ENCODE measurements around the gene SLC22A2. TPM values are rescaled to one million over a fixed set of nuclear protein-coding genes. Genes with fewer than 3 reads are reported as not detected.

SLC22A2 gene
- total RNA-seq, 6 experiments from 2014 or later, result not detected

DNA sequence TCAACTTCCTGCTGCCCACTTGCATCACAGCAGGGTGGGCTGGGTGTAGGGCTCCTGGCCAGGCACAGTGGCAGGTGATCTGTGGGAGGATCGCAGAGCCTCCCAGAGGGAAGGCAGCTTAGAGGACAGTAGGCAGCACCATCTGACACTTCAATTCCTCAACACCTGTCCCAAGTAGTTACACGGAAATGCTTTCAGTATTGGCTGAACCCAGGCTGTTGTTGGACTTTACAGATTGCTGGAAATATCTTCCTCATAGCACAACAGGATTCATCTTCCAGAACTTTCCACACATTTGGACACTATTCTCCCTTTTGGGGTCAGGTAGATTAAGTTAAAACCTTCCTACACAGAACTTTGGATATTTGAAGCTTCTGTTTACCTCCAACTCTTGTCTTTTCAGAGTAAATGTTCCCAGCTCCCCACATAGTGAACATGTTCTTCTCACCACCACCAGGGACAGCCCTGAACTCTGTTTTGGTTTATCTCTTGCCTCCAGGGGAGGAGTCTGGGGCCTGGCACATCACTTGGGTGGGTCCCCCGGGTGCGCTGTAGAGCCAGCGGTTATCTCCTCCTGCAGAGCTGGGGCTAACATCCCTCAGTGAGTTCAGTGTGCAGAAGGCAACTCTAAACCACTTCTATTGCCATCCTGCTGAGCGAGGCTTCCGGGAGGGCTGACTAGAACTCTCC lies 3.5 kb upstream of the SLC22A2 start:
- ATAC-seq, result peak in 1 of 4 donors; percentile 28
- WGBS (ENCODE audit: insufficient coverage, low coverage, low lambda C conversion rate, missing lambda C conversion rate), result 95% methylated on average over 4 of the region's 7 CpGs

DNA sequence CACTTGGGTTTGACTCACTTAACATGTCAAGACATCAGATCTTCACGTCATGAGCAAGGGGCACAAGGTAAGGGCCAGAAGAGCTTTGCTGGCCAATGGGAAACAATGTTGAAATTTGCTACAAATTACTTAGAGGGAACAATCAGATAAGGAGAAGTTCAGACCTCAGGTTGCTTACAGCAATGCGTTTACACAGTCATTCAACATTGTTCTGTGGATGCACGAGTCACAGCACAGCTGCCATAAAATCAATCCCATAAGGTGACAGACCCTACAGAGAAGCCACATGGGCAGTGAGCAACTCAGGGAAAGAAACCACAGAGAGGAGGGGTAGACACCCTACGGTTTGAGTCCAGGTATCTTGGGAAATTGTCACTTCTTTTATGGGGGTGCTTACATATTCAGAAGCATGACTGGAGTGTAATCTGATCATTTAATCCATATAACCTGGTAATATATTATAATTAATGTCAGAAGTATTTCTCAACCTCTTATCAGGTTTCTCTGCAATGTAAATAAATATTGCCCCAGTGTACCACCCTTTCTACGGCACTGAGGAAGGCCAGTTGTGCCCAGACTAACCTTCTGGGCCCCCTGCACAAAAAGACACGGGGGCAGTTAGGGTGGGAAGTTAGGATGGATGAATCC lies 2.3 kb upstream of the SLC22A2 start:
- no peaks in the 10 kb centered on the region for H3K9me3 ChIP-seq
- peaks cover 0 to 4% (median 0%) of the 10 kb centered on the region in 4 donors for H3K4me1 ChIP-seq
- intact Hi-C loops (cut with DNase I), result no loop called here
- H3K4me3 ChIP-seq, result no peak overlapping the region
- DNase-seq, result no peak
- no peak for TF ChIP-seq POLR2A (IDR thresholded peaks at IDR 0.05)
- TF ChIP-seq, protein P1, sequence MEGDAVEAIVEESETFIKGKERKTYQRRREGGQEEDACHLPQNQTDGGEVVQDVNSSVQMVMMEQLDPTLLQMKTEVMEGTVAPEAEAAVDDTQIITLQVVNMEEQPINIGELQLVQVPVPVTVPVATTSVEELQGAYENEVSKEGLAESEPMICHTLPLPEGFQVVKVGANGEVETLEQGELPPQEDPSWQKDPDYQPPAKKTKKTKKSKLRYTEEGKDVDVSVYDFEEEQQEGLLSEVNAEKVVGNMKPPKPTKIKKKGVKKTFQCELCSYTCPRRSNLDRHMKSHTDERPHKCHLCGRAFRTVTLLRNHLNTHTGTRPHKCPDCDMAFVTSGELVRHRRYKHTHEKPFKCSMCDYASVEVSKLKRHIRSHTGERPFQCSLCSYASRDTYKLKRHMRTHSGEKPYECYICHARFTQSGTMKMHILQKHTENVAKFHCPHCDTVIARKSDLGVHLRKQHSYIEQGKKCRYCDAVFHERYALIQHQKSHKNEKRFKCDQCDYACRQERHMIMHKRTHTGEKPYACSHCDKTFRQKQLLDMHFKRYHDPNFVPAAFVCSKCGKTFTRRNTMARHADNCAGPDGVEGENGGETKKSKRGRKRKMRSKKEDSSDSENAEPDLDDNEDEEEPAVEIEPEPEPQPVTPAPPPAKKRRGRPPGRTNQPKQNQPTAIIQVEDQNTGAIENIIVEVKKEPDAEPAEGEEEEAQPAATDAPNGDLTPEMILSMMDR (IDR thresholded peaks at IDR 0.05), result no peak
- H3K27ac ChIP-seq, result no peak overlapping the region
- no peaks in the 10 kb centered on the region for H3K36me3 ChIP-seq
- peak in 2 of 4 donors; percentile 13 to 56 for ATAC-seq
- WGBS (ENCODE audit: insufficient coverage, low coverage, low lambda C conversion rate, missing lambda C conversion rate), result 43% methylated on average over 6 of the region's 6 CpGs
- no peaks in the 10 kb centered on the region for H3K27me3 ChIP-seq

More for the DNA sequence above, 3.5 kb upstream of the SLC22A2 start:
- H3K27ac ChIP-seq, result no peak overlapping the region
- intact Hi-C loops (cut with DNase I), result no loop called here
- DNase-seq, result no peak
- peaks cover 0 to 4% (median 0%) of the 10 kb centered on the region in 4 donors for H3K4me1 ChIP-seq
- H3K27me3 ChIP-seq, result no peaks in the 10 kb centered on the region
- H3K4me3 ChIP-seq, result no peak overlapping the region
- no peaks in the 10 kb centered on the region for H3K9me3 ChIP-seq
- no peaks in the 10 kb centered on the region for H3K36me3 ChIP-seq
- TF ChIP-seq POLR2A (IDR thresholded peaks at IDR 0.05), result no peak
- TF ChIP-seq, protein P1 (IDR thresholded peaks at IDR 0.05), result no peak

GRCh38 chr6:160260367-160260766 lies 1.7 kb upstream of the SLC22A2 start:
- intact Hi-C loops (cut with DNase I), result no loop called here
- no peak overlapping the region for H3K4me3 ChIP-seq
- H3K4me1 ChIP-seq, result peaks cover 0 to 4% (median 0%) of the 10 kb centered on the region in 4 donors
- no peaks in the 10 kb centered on the region for H3K27me3 ChIP-seq
- ATAC-seq (no peak), DNase-seq (no peak)
- no peaks in the 10 kb centered on the region for H3K9me3 ChIP-seq
- WGBS (ENCODE audit: insufficient coverage, low coverage, low lambda C conversion rate, missing lambda C conversion rate), result 78% methylated on average over 14 of the region's 14 CpGs
- no peaks in the 10 kb centered on the region for H3K36me3 ChIP-seq
- TF ChIP-seq POLR2A (IDR thresholded peaks at IDR 0.05), result no peak
- TF ChIP-seq, protein P1 (IDR thresholded peaks at IDR 0.05), result no peak
- no peak overlapping the region for H3K27ac ChIP-seq

DNA sequence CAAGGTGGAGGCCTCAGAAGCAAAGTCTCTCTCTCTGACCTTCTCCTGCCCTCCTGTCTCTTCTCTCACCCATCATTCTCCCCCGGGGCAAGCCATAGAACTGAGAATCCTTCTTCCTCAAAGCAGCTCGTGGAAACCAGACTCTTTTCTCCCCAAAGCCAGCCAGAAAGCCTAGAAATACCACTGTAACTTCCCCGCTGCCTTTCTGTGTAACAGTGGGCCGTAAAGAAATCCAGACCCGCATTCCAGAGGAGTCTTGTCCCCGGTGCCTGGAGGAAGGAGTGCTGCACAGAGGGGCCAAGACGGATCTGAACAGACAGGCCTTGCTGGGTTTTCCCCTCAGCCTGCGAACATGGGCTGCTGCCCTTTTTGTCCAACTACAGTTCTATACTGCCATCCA lies 977 bp upstream of the SLC22A2 start:
- Histone ChIP-seq H3K4me1 (peaks cover 0 to 8% (median under 1%) of the 10 kb centered on the region in 4 donors), H3K27ac (no peak overlapping the region), H3K27me3 (no peaks in the 10 kb centered on the region), H3K36me3 (no peaks in the 10 kb centered on the region), H3K4me3 (no peak overlapping the region), H3K9me3 (no peaks in the 10 kb centered on the region)
- intact Hi-C loops (cut with DNase I), result no loop called here
- 51% methylated on average over 8 of the region's 8 CpGs for WGBS (ENCODE audit: insufficient coverage, low coverage, low lambda C conversion rate, missing lambda C conversion rate)
- TF ChIP-seq, protein P1 (IDR thresholded peaks at IDR 0.05), result no peak
- TF ChIP-seq POLR2A (IDR thresholded peaks at IDR 0.05), result no peak
- no peak for DNase-seq
- no peak for ATAC-seq
